22Rv1 (cell line): ENCODE results near the gene TAF8.

Experiments used
- CTCF ChIP-seq: fragments of 450-650 bp; IDR thresholded peaks from 2 replicates; pipeline ENCODE4 v1.5.1; 2017; ENCODE audit warnings: mild to moderate bottlenecking
- ZFX ChIP-seq: fragments of 450-650 bp; IDR thresholded peaks from 2 replicates; pipeline ENCODE4 v1.6.1; 2017; ENCODE audit warnings: antibody characterized with exemption, borderline replicate concordance

DNA sequence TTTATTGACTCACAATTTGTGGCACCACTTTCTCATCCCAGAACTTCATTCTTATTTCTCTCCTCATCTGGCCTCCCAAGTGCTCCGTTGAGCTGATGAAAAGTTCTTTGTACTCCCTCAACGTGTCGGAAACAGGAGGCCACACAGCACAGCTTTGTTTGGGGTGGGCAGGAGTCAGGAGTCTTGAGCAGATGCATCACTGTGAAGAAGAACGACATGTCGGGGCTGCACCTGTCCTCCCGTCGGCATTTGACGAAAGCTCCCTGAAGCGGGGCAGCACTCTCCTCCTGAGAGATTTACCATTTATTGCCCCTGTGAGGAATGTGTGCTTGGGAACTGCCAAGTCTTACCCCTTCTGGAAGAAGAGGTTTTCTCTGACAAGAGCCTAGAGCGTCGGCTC is 28.1 kb downstream of the TAF8 start:
- TF ChIP-seq CTCF: no peak
- TF ChIP-seq ZFX: no peak
